HepG2 (cell line): Measurements from ENCODE around the gene MYL6B. TPM values are rescaled to one million over a fixed set of nuclear protein-coding genes. Genes with fewer than 3 reads are reported as not detected.

Experiments
- POLR2A ChIP-seq, 2 experiments: IDR thresholded peaks; 2 replicates each; pipeline ENCODE4 v1.6.1; 2011; ENCODE audit warnings: low read depth in 2 of 2, low read length in 2 of 2, mild to moderate bottlenecking in 1 of 2, moderate library complexity in 1 of 2; ENCODE audit not compliant: insufficient read depth in 1 of 2
- RORA ChIP-seq: sonication (generic); formaldehyde crosslinking; IDR thresholded peaks from 2 replicates; pipeline ENCODE4 v1.5.0; 2020; ENCODE audit warnings: mild to moderate bottlenecking, missing genetic modification reagents, moderate library complexity
- SKI ChIP-seq: fragments of 450-650 bp; IDR thresholded peaks from one replicate; pipeline ENCODE4 v1.6.1; 2018; ENCODE audit warnings: mild to moderate bottlenecking; ENCODE audit not compliant: partially characterized antibody
- ZKSCAN8 ChIP-seq: IDR thresholded peaks from 2 replicates; pipeline ENCODE4 v1.6.1; 2016; ENCODE audit warnings: borderline replicate concordance, missing genetic modification reagents, missing compliant biosample characterization
- ZNF430 ChIP-seq: sonication (generic); formaldehyde crosslinking; IDR thresholded peaks from 2 replicates; pipeline ENCODE4 v1.9.0; 2021; ENCODE audit warnings: mild to moderate bottlenecking, missing genetic modification reagents
- ZNF512B ChIP-seq: sonication (generic); formaldehyde crosslinking; IDR thresholded peaks from 2 replicates; pipeline ENCODE4 v1.5.1; 2020; ENCODE audit warnings: missing genetic modification reagents, mild to moderate bottlenecking, borderline replicate concordance
- ZNF713 ChIP-seq: sonication (generic); formaldehyde crosslinking; IDR thresholded peaks from 2 replicates; pipeline ENCODE4 v1.4.0; 2020; ENCODE audit warnings: mild to moderate bottlenecking, missing genetic modification reagents
- ZNF770 ChIP-seq: sonication (generic); formaldehyde crosslinking; IDR thresholded peaks from 2 replicates; pipeline ENCODE4 v1.5.0; 2020; ENCODE audit warnings: mild to moderate bottlenecking, missing genetic modification reagents
- ZNF777 ChIP-seq: sonication (generic); formaldehyde crosslinking; IDR thresholded peaks from 2 replicates; pipeline ENCODE4 v1.4.0; 2020; ENCODE audit warnings: missing genetic modification reagents
- polyA plus RNA-seq, 8 experiments: library from polyadenylated mRNA; depleted of rRNA in 3 of 8; stranded (reverse) in 7 of 8; unstranded in 1 of 8; fragments of >200 nt; fragmentation: Illumina TruSeq in 4 of 8; extraction: Trizol in 4 of 8; gene quantifications; 2 replicates each; pipeline versions ENCODE4 v1.2.1 to v1.2.3, GENCODE V29; 2011 to 2016; ENCODE audit warnings: low read depth in 4 of 8, missing spikeins in 1 of 8, mixed read lengths in 1 of 8; ENCODE audit not compliant: insufficient read depth in 1 of 8
- total RNA-seq, 5 experiments: library from RNA; depleted of rRNA; stranded (reverse); fragments of >200 nt; fragmentation: Illumina TruSeq; extraction: Trizol; gene quantifications; 2 replicates each; pipeline ENCODE4 v1.2.3, GENCODE V29; 2016; ENCODE audit warnings: low read depth in 1 of 5

MYL6B gene
- total and polyA plus RNA-seq, 2 of the 13 experiments (the other 11 are each of a cell fraction or from before 2014, with no cell fraction given): 75.7 to 88.7 TPM

GRCh38 chr12:56128670-56129205 is 23.6 kb upstream of the MYL6B start (continued):
- TF ChIP-seq ZNF430 (CRISPR knock-in tag) (no peak), ZNF713 (CRISPR knock-in tag) (0 out of 2 replicates have a peak, but pooled peaks have one; percentile 57), ZNF512B (CRISPR knock-in tag) (no peak), RORA (CRISPR knock-in tag) (no peak), ZNF770 (CRISPR knock-in tag) (no peak), ZNF777 (CRISPR knock-in tag) (0 out of 2 replicates have a peak, but pooled peaks have one; percentile 15), POLR2A (IDR thresholded peaks at IDR 0.05; ENCODE audit: insufficient read depth in 1 of 2, low read depth in 2 of 2, low read length in 2 of 2) (no peak), SKI (no peak), ZKSCAN8 (CRISPR knock-in tag) (no peak)
